ENCODE measurements around the gene PIK3R5.

PIK3R5 gene, protein sequence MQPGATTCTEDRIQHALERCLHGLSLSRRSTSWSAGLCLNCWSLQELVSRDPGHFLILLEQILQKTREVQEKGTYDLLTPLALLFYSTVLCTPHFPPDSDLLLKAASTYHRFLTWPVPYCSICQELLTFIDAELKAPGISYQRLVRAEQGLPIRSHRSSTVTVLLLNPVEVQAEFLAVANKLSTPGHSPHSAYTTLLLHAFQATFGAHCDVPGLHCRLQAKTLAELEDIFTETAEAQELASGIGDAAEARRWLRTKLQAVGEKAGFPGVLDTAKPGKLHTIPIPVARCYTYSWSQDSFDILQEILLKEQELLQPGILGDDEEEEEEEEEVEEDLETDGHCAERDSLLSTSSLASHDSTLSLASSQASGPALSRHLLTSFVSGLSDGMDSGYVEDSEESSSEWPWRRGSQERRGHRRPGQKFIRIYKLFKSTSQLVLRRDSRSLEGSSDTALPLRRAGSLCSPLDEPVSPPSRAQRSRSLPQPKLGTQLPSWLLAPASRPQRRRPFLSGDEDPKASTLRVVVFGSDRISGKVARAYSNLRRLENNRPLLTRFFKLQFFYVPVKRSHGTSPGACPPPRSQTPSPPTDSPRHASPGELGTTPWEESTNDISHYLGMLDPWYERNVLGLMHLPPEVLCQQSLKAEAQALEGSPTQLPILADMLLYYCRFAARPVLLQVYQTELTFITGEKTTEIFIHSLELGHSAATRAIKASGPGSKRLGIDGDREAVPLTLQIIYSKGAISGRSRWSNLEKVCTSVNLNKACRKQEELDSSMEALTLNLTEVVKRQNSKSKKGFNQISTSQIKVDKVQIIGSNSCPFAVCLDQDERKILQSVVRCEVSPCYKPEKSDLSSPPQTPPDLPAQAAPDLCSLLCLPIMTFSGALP

DNA sequence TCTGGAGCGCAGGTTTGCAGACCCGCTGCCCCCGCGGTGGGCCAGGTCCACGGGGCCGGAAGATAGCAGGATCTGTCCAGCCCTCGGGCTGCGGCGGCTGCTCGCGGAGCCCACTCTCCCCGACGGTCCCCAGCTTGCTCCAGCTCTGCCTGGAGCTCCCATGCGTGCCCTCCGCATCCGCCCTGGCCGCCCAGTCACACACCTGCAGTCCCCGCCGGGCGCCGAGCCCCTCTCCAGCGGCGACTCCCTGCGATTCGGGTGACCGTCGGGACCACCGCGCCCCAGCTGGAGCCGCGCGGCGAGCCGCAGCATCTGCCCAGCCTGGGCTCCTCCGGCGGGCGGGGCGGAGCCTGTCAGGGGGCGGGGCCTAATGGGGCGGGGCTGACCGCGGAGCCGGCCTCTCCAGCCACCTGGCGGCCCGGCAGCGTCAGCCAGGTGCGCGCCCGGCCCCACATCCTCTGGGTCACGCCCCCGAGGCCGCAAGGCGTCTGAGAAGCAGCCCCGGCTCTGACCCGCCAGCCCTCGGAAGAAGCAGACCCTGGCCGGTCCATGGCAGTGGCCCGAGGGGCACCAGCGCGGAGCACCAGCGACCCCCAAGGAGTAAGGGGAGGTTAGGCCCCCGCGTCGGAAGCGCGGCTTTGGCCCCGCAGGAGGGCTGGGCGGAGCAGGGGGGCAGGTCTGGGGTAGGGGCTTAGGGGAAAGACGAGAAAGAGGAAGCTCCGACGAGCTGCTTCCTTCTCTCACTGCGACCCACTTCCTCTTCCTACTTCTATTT lies at the start of gene PIK3R5:
PIK3R5 (minus strand) TSS at position 314 of the 775 bp plus-strand sequence. CDS start 54,213 bp downstream, outside the sequence.
- no peak for DNase-seq
- intact Hi-C loops (cut with DNase I): no loop called here

DNA sequence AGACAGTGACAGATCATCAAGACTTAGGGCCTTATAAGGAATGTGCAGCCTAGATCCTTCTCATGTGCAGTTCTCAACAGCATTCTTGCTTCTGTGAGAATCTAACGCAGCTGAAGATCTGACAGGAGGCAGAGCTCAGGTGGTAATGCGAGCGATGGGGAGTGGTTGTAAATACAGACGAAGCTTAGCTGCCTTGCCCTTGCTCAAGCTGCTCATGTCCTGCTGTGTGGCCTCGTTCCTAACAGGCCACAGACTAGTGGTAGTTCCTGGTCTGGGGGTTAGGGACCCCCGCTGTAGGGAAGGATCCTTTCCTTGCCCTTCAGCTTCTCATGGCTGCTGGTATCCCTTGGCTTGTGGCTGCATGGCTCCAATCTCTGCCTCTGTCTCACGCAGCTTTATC lies 45.5 kb upstream of the PIK3R5 start:
- no peak for DNase-seq
- intact Hi-C loops (cut with DNase I): no loop called here

DNA sequence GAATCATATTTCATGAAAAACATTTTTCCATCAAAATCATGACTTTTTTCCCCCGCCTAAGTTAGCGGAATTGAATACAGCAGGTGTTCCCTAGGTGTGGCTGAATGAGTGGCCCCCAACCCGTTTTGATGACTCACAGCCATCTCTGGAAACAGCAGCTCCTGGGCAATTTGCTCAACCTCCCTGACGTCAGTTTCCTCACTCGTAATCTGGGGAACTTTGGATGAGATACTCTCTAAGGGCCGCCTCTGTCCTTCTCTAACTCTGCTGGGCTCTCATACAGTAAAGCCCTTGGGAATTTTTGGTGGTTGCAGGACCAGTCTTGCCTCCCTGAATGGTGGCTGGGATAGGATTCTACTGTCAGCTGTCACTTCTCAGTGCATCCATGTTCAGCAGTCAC lies 44.2 kb upstream of the PIK3R5 start:
- no peak for DNase-seq
- intact Hi-C loops (cut with DNase I): no loop called here

DNA sequence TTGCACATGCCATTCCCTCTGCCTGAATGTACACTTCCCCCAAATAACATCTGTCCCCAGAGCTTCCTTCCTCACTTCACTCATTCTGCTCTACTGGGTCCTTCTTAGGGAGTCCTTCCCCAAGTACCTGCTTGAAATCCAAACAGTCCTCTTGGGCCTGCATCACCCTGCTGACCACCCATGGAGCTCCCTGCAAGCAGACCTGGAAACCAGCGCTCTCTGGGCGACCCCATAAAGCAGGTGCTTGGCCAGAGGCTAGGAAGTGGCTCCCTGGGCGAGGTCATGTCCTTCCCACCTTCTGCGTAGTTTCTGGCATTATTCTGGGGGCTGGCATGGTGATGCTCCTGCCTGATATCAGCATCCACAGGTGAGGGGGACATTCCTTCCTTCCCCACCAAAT lies 43.6 kb upstream of the PIK3R5 start:
- intact Hi-C loops (cut with DNase I): no loop called here
- no peak for DNase-seq

DNA sequence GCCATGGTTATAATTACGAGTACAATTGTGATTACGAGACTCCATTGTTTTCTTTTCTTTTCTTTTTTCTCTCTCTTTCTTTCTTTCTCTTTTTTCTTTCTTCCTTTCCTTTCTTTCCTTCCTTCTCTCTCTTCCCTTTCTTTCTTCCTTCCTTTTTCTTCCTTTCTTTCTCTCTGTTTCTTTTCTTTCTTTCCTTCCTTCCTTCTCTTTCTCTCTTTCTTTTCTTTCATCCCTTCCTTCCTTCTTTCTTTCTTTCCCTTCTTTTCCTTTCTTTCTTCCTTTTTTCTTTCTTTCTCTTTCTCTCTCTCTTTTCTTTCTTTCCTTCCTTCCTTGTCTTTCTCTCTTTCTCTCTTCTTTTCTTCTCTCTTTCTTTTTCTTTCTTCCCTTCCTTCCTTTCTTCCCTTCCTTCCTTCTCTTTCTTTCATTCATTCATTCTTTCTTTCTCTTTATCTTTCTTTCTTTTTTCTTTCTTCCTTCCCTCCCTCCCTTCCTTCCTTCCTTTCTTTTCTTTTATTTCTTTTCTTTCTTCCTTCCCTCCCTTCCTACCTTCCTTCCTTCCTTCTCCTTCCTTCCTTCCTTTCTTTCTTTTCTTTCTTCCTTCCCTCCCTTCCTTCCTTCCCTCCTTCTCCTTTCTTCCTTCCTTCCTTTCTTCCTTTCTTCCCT lies 41.7 kb upstream of the PIK3R5 start:
- intact Hi-C loops (cut with DNase I): no loop called here
- no peak for DNase-seq

DNA sequence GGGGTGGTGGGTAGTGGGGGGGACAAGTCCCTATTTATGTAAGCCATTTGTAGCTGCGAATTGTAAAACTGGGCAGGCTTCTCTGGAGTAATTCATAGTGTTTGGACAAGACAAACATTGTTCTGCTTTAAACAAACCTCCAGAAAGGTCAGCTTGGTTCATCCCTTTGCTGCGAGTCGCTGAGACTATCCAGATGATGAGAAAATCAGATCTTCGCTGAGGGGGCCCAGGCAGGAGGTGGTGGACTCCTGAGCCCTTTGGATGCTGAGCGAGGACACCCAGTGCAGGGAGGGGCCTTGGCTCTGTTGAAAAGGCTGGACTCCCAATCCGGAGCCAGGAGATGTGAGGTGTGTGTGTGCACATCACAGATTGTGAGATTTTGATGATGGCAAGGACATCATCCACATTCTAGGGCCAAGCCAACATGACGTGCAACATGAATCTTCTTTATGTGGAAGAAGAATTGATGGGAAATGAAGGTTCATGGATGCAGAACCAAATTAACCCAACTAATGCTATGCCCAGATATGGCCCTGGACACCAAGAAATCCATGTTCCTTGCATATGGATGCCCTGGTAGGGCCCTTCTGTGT lies 40.8 kb upstream of the PIK3R5 start:
- intact Hi-C loops (cut with DNase I): no loop called here
- no peak for DNase-seq

DNA sequence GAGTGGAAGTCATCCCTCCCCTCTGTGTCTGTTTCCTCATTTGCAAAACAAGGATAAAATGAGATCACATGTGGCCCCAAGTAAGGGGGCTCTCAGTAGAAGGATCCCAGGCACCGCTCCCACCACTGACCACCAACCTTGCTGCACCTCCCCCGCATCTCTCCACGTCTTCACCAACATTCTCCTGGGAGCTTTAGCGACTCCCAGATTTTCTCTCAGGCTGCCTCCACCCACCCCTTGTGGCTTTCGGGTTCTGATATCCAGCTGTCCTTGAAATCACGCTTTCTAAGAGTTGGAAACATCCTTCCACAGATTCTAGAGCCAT lies 39.4 kb upstream of the PIK3R5 start:
- no peak for DNase-seq
- intact Hi-C loops (cut with DNase I): no loop called here

DNA sequence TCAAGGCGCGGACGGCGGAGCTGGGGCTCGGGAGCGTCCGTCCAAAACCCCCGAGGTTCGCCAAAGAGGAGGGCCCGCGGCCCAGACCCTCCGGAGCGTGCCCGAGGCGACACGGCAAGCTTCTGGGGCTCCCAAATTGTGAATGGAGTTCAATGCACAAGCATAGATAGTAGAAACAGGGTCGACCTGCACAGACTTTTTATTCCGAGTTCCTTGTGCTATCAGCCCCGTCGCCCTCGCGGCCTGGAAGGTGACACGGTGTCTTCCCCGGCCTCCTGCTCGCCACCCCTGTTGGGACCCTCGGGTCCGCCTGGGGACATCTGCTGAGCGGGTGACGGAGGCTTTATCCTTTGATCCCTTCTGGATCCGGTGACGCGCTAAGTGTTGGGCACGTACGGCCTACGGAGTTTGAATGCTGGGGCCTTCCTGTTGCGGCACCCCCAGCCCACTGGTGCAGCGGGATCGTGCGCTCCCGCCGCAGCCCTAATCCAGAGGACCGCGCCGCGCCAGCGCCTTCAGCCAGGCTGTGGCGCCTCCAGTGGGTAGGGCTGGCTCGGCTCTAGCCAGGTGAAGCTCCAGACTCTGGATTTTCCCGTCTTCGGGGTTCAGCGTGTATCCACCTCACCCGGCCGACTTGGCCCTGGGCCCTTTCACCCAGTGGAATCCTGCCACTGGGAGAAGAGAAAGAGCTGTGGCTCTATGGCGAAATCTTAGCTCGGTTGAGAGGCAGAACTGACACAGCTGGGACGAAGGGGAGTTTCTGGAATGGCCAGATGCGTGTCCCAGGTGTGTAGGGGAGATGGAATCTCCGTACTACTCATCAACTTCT lies 38.8 kb upstream of the PIK3R5 start:
- no peak for DNase-seq

DNA sequence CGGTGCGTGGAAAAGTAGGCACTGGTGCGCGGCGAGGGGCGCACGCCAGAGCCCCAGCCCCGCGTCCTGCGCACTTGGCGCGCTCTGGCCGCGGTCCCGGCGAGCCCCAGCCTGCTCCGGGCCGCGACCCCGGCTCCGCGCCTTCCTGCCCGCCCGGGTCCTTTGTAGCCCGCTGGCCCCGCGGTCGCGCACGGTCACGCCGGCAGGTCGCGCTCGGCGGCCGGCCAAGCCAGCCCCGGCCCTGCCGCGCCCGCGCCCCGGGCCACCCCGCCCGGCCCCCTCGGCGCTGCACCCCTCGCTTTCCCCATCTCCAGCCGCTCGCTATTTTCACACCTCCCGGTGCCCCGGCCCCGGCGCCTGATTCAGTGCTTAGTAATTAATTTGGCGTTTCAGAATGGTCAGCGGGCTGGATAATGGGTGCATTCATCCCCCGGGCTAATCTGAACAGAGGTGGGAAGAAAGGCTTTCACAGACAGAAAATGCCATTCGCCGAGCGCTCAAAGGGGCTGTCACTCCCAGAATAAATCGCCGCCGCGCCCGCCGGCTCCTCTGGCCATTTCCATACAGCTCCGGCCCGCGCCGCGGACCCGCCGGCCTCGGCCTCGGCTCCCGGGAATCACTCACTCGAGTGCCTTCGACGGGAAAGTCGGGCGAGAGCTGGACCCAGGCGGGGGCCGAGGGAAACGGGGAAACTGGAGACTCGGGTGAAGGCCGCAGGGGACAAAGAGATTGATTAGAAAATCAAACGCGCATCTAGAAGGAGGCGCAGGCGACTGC lies 38.0 kb upstream of the PIK3R5 start:
- intact Hi-C loops (cut with DNase I): no loop called here
- no peak for DNase-seq

More for the DNA sequence above, 38.8 kb upstream of the PIK3R5 start:
- intact Hi-C loops (cut with DNase I): no loop called here

DNA sequence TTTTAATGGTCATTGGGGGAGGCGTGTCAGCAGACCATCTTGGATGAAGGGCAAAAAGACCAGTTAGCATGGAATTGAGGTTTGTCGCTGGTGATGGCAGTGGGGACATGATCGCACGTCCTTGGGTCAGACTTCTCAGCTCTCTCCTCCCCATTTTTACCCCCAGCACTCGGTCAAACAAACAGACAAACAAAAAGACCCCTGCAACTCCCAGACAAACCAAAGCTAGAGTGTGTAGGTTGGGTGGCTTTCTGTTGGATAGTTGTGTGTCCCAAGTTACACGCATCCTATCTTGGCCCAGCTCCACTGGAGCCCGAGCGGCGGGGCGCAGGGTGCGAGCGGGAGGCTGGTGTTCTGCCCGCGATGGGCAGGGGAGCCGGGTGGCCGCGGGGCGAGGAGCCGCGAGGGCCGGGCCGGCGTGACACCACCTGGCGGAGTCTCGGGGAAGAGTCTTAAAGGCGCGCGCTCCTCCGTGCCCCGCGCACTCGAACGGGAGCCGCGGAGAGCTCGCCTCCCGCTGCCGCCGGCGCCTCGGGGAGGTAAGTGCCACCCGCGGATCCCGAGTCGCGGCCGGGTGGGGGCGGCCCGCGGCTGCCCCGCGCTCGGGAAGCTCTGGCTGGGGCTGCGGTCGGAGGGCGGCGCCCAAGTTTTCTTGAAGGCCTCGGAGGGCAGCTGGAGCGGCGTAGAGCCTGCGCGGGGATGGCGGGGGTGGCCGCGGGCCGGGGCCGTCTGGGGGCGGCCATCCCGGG lies 37.3 kb upstream of the PIK3R5 start:
- DNase-seq: peak in 1 of 10 donors; percentile 68
- intact Hi-C loops (cut with DNase I): no loop called here

DNA sequence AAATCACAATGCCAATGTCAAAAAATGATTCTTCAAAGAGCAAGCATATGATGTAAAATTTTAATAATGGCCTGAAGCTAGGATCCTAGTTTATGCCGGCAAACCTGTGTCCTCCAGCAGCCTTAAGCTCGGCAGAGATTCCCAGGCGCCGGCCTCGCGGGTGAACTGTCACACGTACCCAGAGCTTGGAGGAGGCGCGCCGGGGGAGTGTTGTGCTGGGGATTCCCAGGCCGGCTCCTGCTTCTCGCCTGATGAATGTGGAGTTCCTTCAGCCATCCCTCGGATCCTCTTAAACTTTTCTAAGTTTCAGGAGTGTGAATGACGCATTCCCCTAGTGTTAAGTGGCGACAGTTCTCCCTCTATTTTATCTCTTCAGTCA lies 36.7 kb upstream of the PIK3R5 start:
- intact Hi-C loops (cut with DNase I): no loop called here
- DNase-seq: peak in 2 of 10 donors; percentile 77 to 85

DNA sequence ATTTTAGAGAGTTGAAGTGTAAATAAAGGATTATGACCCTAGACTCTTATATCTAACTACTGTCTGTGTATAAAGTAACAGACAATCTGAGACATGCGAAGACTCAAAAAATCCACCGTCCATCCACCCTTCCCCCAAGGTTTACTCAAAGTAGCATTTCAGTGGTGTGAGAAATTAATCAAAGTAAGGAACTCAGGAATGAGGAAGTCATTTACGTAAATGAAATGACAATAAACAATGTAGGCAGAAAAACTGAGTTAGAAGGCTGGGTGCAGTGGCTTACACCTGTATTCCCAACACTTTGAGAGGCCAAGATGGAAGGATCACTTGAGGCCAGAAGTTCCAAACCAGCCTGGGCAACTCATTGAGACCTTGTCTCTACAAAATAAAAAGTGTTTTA lies 36.1 kb upstream of the PIK3R5 start:
- DNase-seq: no peak
- intact Hi-C loops (cut with DNase I): no loop called here

DNA sequence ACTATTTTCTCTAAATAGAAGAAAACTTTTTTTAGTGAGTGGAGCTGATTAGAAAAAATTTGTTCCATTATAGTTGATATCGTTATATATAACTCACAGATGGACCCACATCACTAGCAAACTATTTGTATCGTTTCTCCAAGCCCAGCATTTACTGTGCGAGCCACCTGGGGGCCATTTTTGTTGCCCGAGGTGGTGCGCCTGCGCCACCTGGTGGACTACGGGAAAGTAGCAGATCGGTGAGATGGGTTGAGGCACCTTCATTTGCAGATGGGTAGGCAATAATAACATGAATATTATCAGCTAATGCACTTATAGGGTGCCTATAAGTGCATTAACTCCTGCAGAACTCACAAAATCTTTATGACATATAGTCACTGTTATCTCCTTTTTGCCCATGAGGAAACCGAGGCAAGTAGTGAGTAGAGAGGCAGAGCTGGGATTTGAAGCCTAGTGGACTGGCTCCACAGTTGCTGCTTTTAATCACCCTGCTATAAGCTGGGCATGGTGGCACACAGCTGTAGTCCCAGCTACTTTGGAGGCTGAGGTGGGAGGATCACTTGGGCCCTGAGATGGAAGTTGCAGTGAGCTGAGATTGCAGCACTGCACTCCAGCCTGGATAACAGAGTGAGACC lies 32.6 kb upstream of the PIK3R5 start:
- intact Hi-C loops (cut with DNase I): no loop called here
- peak in 2 of 10 donors; percentile 36 to 89 for DNase-seq

DNA sequence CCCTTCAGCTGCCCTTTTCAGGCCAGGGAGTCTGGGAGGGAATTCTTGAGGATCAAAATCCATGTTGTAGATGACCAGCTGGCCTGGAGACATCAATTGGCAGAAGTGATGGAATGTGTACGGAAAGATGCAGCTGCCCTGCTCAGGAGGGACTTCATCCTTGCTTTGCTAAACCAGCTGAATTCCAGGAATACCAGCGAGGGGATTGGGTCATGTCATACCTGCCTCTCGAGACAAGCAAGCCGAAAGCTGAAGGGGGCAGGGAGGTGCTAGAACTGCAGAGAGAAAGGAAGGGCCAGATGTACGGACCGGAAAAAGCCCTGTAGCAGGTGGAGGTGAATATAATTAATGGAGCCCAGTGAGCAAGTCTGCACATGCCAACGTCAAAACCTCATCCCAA lies 30.2 kb upstream of the PIK3R5 start:
- intact Hi-C loops (cut with DNase I): no loop called here
- DNase-seq: no peak

DNA sequence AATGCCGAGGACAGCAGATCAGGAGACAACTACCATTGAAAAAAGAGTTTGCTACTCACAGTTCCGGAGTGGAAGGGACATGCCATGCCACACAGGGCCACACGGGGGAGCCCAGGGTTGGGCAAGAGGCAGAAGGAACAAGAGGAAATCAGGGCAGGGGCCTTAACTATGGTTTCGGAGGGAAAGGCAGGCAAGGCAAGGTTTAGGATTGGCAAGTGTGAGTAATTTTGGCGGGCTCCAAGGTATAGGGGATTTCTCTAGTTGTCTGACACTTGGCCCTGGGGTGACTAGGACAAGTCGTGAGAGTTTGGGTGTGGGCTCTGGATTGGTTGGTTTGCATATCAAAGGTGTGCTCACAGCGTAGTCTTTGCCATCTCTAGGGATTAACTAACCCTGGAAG lies 28.8 kb upstream of the PIK3R5 start:
- peak in 9 of 10 donors; percentile 36 to 95 (median 85) for DNase-seq
- intact Hi-C loops (cut with DNase I): no loop called here

DNA sequence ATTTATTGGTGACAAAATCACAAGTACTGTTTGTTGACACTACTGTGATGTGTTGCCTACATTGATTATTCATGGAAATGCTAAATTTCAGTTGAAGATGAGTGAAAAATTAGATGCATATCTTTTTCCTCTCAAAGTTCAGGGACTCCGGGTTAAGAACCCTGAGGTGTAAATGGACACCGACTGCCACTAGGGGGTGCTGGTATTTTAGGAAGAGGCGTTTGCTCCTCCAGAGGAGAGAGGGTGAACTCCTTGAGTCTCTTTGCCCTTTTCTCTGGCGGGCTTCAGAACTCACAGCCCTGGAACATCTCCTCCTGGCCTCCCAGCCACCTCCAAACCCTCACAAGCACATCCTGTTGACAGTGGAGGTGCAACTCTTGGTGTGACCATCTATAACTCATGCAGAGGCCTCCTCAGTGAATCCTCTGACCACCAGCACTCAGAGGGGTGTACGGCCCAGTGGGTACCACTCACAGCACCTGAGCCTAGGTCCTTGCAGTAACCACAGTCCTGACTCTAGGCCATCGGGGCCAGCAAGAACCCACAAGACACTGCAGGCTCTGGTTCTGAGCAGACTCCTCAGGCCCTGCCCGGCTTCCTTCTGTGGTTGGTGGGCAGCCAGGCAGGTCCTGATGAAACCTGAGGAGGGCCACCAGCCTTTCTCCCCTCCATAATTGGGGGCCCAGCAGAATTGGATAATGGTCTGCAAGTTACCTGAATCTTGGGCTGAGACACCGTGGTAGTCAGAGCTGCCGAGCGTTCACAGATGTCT lies 26.2 kb upstream of the PIK3R5 start:
- intact Hi-C loops (cut with DNase I): loop anchor here (1.0 kb wide), 1 partner anchor 531 kb away; no protein-coding TSS in a partner anchor

More for the DNA sequence above, 26.2 kb upstream of the PIK3R5 start:
- DNase-seq: peak in 7 of 10 donors; percentile 34 to 87 (median 64)
